HG03196 (cell line): ENCODE measurements around the gene BOK.

ENCODE experiments used
- ATAC-seq: cut with Tn5 transposase; IDR thresholded peaks from one replicate; pipeline ENCODE4 v1.9.1; 2021; ENCODE audit not compliant: unreplicated experiment

Gene BOK

GRCh38 chr2:241618829-241619228 is 60.3 kb downstream of the BOK start:
- ATAC-seq = no peak

GRCh38 chr2:241619597-241620418 is 61.3 kb downstream of the BOK start:
- no peak for ATAC-seq

GRCh38 chr2:241620419-241620769 is 61.8 kb downstream of the BOK start:
- no peak for ATAC-seq
